Ectodermal cell (in vitro differentiated cells): Measurements from ENCODE around the gene DBNDD1.

Experiments
- H3K27ac ChIP-seq: 2 replicates; pipeline ENCODE4 v1.7.0; 2013; ENCODE audit warnings: mild to moderate bottlenecking, low read depth, low read length; ENCODE audit not compliant: insufficient read depth, poor library complexity, severe bottlenecking
- H3K27me3 ChIP-seq: 2 replicates; pipeline ENCODE4 v1.7.0; 2013; ENCODE audit warnings: mild to moderate bottlenecking, low read length; ENCODE audit not compliant: insufficient read depth, control insufficient read depth, poor library complexity, severe bottlenecking
- H3K36me3 ChIP-seq: one replicate; pipeline ENCODE4 v1.7.0; 2013; ENCODE audit warnings: low read length; ENCODE audit not compliant: control insufficient read depth, insufficient read depth
- H3K4me1 ChIP-seq: one replicate; pipeline ENCODE4 v1.7.0; 2013; ENCODE audit warnings: low read length; ENCODE audit not compliant: control insufficient read depth, insufficient read depth
- H3K4me3 ChIP-seq: 2 replicates; pipeline ENCODE4 v1.7.0; 2013; ENCODE audit warnings: low read depth, low read length, control low read depth; ENCODE audit not compliant: insufficient read depth
- H3K9me3 ChIP-seq: 2 replicates; pipeline ENCODE4 v1.7.0; 2013; ENCODE audit warnings: mild to moderate bottlenecking, low read length, moderate library complexity; ENCODE audit not compliant: control insufficient read depth
- whole genome bisulfite sequencing, 2 experiments: methylation state at CpG; one replicate each; pipeline ENCODE4 v1.1.7; 2013; ENCODE audit warnings: missing lambda C conversion rate in 2 of 2; 5-methylcytosine and 5-hydroxymethylcytosine counted together

DBNDD1 gene

GRCh38 chr16:90047714-90048346, 28.6 kb upstream of the DBNDD1 start:
- Histone ChIP-seq H3K36me3 (no peaks in the 10 kb centered on the region), H3K4me3 (peak overlapping the region; percentile 42), H3K9me3 (no peaks in the 10 kb centered on the region), H3K4me1 (peaks cover 6% of the 10 kb centered on the region), H3K27ac (no peak overlapping the region), H3K27me3 (peaks cover 4% of the 10 kb centered on the region)
- 59 to 72% methylated on average over 19 to 23 of the region's 59 CpGs for whole genome bisulfite sequencing, 2 experiments

GRCh38 chr16:90046971-90047713, 27.9 kb upstream of the DBNDD1 start:
- H3K36me3 ChIP-seq = no peaks in the 10 kb centered on the region
- H3K4me1 ChIP-seq = peaks cover 6% of the 10 kb centered on the region
- peak overlapping the region; percentile 42 for H3K4me3 ChIP-seq
- WGBS, 2 experiments = 4 to 5% methylated on average over 40 of the region's 40 CpGs
- no peak overlapping the region for H3K27ac ChIP-seq
- no peaks in the 10 kb centered on the region for H3K9me3 ChIP-seq
- H3K27me3 ChIP-seq = peaks cover 4% of the 10 kb centered on the region

GRCh38 chr16:90046122-90046970, 27.1 kb upstream of the DBNDD1 start:
- 58 to 62% methylated on average over 23 of the region's 23 CpGs for WGBS, 2 experiments
- no peak overlapping the region for H3K27ac ChIP-seq
- H3K36me3 ChIP-seq = no peaks in the 10 kb centered on the region
- no peaks in the 10 kb centered on the region for H3K9me3 ChIP-seq
- H3K4me1 ChIP-seq = peaks cover 6% of the 10 kb centered on the region
- H3K4me3 ChIP-seq = peak overlapping the region; percentile 42
- peaks cover 4% of the 10 kb centered on the region for H3K27me3 ChIP-seq

GRCh38 chr16:90044111-90044551, 24.9 kb upstream of the DBNDD1 start:
- no peaks in the 10 kb centered on the region for H3K9me3 ChIP-seq
- H3K27me3 ChIP-seq = peaks cover 4% of the 10 kb centered on the region
- WGBS, 2 experiments = 93% methylated on average over 7 of the region's 7 CpGs
- no peak overlapping the region for H3K4me3 ChIP-seq
- H3K36me3 ChIP-seq = peaks cover 6% of the 10 kb centered on the region
- H3K4me1 ChIP-seq = peaks cover 6% of the 10 kb centered on the region
- H3K27ac ChIP-seq = no peak overlapping the region

- 95% methylated on average over 20 of the region's 20 CpGs for WGBS, 2 experiments
- H3K4me3 ChIP-seq = no peak overlapping the region
- H3K36me3 ChIP-seq = peaks cover 6% of the 10 kb centered on the region
- H3K4me1 ChIP-seq = peaks cover 6% of the 10 kb centered on the region
- peaks cover 4% of the 10 kb centered on the region for H3K27me3 ChIP-seq
- no peak overlapping the region for H3K27ac ChIP-seq
- no peaks in the 10 kb centered on the region for H3K9me3 ChIP-seq
Observed at GRCh38 chr16:90043526-90043925, 24.3 kb upstream of the DBNDD1 start.

- Histone ChIP-seq H3K36me3 (peaks cover 6% of the 10 kb centered on the region), H3K4me3 (no peak overlapping the region), H3K27me3 (peaks cover 4% of the 10 kb centered on the region), H3K27ac (no peak overlapping the region), H3K4me1 (peaks cover 6% of the 10 kb centered on the region), H3K9me3 (no peaks in the 10 kb centered on the region)
- whole genome bisulfite sequencing, 2 experiments = 89 to 91% methylated on average over 19 of the region's 19 CpGs
Observed at GRCh38 chr16:90042946-90043514, 23.8 kb upstream of the DBNDD1 start.

GRCh38 chr16:90041896-90042473, 22.7 kb upstream of the DBNDD1 start:
- Histone ChIP-seq H3K4me3 (no peak overlapping the region), H3K4me1 (peaks cover 6% of the 10 kb centered on the region), H3K9me3 (no peaks in the 10 kb centered on the region), H3K27ac (no peak overlapping the region), H3K36me3 (peaks cover 10% of the 10 kb centered on the region), H3K27me3 (no peaks in the 10 kb centered on the region)
- WGBS, 2 experiments = 88 to 89% methylated on average over 16 of the region's 16 CpGs

- Histone ChIP-seq H3K9me3 (no peaks in the 10 kb centered on the region), H3K27ac (no peak overlapping the region), H3K4me3 (no peak overlapping the region), H3K4me1 (no peaks in the 10 kb centered on the region), H3K36me3 (peaks cover 25% of the 10 kb centered on the region), H3K27me3 (no peaks in the 10 kb centered on the region)
- WGBS, 2 experiments = 95 to 96% methylated on average over 29 of the region's 29 CpGs
Observed at GRCh38 chr16:90040152-90041023, 21.1 kb upstream of the DBNDD1 start.

GRCh38 chr16:90037276-90037675, 18.0 kb upstream of the DBNDD1 start:
- 88 to 91% methylated on average over 12 of the region's 12 CpGs for WGBS, 2 experiments
- Histone ChIP-seq H3K36me3 (peaks cover 31% of the 10 kb centered on the region), H3K27ac (no peak overlapping the region), H3K27me3 (no peaks in the 10 kb centered on the region), H3K4me3 (no peak overlapping the region), H3K9me3 (no peaks in the 10 kb centered on the region), H3K4me1 (no peaks in the 10 kb centered on the region)
